GM19099 (cell line): ENCODE measurements around the gene ZNF664.

Experiments
- POLR2A ChIP-seq: IDR thresholded peaks from 3 replicates; pipeline ENCODE4 v1.6.1; 2011; ENCODE audit warnings: low read depth; ENCODE audit not compliant: insufficient read length; ENCODE audit errors: extremely low read depth

The ZNF664 gene

GRCh38 chr12:124037331-124037730 lies 64.3 kb downstream of the ZNF664 start:
- no peak for TF ChIP-seq POLR2A

DNA sequence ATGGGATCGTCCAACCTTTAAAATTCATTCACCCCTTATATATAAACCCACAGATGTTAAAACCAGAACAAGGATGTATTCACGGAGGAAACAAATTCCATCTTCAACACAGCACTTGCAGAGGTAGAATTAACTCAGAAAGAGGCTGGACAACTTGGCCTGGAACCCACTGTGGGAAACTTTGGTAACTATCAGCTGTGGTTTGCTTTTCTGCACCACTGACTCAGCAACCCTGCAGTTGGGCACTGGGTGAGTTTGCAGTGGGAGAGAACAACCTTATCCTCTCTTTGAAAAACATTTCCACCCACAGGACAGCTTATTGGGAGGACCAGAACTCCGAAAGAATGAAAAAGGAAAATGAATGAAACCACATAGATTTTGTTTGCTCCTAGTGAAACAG lies 66.3 kb downstream of the ZNF664 start:
- TF ChIP-seq POLR2A: no peak

GRCh38 chr12:124040291-124040690 lies 67.3 kb downstream of the ZNF664 start:
- TF ChIP-seq POLR2A: no peak

- TF ChIP-seq POLR2A: no peak
These were observed 67.7 kb downstream of the ZNF664 start for GRCh38 chr12:124040737-124041136.

DNA sequence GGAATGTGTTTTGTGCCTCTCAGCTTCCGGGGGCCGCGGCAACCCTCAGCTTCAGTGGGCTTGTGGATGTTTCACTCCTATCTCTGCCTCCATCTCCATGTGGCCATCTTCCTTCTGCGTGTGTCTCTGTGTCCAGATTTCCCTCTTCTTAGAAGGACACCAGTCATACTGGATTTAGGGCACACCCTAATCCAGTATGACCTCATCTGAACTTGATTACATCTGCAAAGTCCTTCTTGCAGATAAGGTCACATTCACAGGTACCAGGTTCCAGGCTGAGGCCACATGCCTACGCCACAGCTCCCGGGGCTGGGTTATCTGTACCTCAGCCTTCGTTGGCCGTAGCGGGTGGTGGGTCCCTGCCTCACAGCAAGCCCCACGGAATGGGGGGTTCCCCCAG lies 68.9 kb downstream of the ZNF664 start:
- TF ChIP-seq POLR2A: no peak

- no peak for TF ChIP-seq POLR2A
These were observed 71.0 kb downstream of the ZNF664 start for GRCh38 chr12:124044021-124044420.

GRCh38 chr12:124044809-124045321 lies 71.8 kb downstream of the ZNF664 start:
- no peak for TF ChIP-seq POLR2A

DNA sequence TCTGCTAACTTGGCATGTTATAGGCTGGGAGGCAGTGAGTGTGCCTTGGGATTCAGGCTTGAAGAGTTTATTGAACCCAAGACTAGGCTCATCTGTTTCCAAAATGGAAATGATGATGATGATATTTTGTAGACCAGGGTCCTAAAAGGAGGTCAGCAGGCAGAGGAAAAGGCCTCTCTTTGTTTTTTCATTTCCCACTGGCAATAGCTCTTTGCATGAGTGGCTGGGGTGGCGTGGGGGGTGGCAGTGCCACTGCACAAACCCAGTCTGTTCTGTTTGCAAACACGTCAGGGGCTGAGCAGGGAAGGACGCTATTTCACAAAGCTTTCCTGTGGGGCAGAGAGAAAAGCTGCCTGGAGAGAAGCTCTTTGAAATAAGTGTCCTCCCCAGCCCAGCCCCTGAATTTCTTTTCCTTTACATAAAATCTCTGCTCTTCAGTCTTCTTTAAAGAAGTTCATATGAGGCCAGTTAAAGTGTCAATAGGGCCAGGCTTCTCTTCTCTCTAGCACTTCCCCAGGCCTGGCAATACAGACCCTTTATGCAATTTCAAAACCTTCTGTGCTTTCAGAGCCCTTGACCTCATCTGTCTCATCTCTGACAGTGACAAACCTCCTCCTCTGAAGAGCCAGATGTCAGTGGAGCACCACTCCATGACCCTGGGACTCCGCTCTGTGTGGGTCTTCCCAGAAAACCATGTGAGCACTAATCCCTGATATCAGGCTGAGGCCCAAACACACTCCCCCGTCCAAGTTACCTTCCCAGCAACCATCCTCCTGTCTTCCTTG lies 72.8 kb downstream of the ZNF664 start:
- TF ChIP-seq POLR2A: no peak

DNA sequence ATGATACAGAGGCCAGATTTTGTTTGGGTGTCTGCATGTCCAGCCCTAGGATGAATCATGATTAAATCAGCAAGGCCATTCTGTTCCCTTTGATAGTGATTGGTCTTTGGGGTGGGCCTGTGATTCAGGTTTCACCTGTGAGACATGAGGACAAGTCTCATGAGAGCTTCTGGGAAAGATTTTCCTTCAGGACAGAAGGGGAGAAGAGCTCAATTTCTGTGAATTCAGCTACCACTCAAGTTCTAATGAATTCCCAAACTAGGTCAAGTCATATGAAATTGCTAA lies 73.4 kb downstream of the ZNF664 start:
- no peak for TF ChIP-seq POLR2A

DNA sequence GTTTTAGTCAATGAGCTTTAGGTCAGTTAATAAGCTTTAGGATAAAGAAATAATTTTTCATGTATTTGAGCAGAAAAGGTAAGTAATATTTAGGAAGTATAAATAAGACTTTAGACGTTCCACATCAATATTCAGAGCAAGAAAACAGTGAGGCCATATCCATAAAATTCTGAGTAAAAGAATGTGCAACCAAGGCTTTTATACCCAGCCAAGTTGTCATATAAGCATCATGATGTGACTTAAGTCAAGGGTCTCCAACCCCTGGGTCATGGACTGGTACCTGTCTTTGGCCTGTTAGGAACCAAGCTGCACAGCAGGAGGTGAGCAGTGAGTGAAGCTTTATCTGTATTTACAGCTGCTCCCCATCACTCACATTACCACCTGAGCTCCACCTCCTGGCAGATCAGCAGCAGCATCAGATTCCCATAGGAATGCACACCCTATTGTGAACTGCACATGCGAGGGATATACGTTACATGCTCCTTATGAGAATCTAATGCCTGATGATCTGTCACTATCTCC lies 74.1 kb downstream of the ZNF664 start:
- no peak for TF ChIP-seq POLR2A

DNA sequence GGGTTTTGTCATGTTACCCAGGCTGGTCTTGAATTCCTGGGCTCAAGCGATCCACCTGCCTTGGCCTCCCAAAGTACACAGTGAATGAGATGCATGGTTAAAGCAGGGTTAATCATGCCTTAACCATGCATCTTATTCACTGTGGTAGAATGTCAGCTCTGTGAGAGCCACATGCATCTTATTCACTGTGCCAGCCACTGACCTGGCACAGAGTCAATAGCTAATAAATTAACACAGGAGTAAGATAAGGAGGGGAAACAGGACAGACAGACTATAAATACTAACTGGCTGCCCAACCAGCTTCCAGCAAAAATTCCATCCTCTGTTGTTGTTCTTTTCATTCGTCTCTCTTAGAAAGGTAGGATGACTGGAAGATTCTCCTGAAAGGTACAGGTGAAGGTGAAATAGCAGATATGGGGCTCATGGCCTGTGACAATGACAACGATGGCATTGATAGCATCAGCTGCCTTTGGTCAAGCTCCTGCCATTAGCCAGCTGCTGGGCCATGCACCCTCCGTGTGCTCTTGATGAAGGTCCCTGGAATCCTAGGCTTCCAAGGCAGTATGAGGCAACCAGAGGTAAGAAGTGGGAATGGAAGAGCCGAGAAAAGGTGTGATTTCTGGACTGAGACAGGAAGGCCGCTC lies 76.6 kb downstream of the ZNF664 start:
- TF ChIP-seq POLR2A: no peak

DNA sequence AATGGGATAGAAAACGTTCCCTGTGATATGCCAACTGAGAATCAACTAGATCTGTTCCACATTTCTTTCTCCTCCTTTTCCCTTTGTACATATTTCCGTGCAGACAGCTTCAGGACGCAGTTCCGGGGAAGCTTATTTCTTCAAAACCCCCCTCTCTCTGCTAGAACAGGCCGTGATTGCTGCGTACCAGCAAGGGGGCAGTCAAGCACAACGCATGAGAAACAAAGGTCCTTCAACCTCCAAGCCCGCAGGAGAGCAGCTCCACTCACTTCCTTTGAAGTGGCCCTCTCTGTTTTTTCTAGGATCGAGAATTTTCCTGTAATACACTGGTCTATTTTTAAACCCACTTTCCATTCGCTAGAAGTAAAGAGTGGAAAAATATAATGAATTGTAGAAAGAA lies 80.8 kb downstream of the ZNF664 start:
- TF ChIP-seq POLR2A: no peak

- no peak for TF ChIP-seq POLR2A
These were observed 82.1 kb downstream of the ZNF664 start for GRCh38 chr12:124055066-124055465.

DNA sequence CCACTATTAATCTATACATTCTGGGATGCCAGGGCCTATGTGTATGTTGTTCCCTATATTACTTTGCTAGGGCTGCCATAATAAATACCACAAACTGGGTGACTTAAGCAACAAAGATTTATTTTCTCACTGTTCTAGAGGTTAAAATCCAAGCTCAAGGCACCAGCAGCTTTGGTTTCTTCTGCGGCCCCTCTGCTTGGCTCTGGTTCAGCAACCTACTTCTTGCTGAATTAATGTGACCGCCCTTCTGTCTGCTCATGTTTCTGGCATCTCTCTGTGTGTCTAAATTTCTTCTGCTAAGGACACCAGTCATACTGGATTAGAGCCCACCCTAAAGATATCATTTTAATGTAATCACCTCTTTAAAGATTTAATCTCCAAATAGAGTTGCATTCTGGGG lies 84.7 kb downstream of the ZNF664 start:
- no peak for TF ChIP-seq POLR2A

- TF ChIP-seq POLR2A: no peak
These were observed 86.7 kb downstream of the ZNF664 start for GRCh38 chr12:124059752-124060151.
